Frontal cortex (tissue), 4 donors: ENCODE measurements around the gene FRY. TPM values are rescaled to one million over a fixed set of nuclear protein-coding genes. Genes with fewer than 3 reads are reported as not detected.
"Not testable (repeated sequence)": the region's sequence is repeated elsewhere in the genome, so short reads cannot be mapped to it uniquely, and the experiment has no call there.

ENCODE experiments used
- DNase-seq, 2 donors: peaks; one replicate each; pipeline ENCODE4 v3.0.0; 2012; ENCODE audit warnings: low spot score in 2 of 2
- FAIRE-seq: peaks from 2 replicates; lab custom pipeline; 2012; peaks lifted over from hg19 to GRCh38; lab: Jason Lieb, UNC
- total RNA-seq: library from RNA; depleted of rRNA; stranded (reverse); fragments of >200 nt; gene quantifications from one replicate; pipeline ENCODE4 v1.2.3, GENCODE V29; 2014
- donor health status: control.
- donor health status: control.
- donor health status: control.

The FRY gene
- total RNA-seq, 1 donor from 2014 or later: 55.4 TPM

GRCh38 chr13:32038343-32038742, 6.8 kb downstream of the FRY start:
- DNase-seq (no peak), FAIRE-seq (no peak)

GRCh38 chr13:32039056-32039455, 7.5 kb downstream of the FRY start:
- no peak for DNase-seq
- no peak for FAIRE-seq

DNA sequence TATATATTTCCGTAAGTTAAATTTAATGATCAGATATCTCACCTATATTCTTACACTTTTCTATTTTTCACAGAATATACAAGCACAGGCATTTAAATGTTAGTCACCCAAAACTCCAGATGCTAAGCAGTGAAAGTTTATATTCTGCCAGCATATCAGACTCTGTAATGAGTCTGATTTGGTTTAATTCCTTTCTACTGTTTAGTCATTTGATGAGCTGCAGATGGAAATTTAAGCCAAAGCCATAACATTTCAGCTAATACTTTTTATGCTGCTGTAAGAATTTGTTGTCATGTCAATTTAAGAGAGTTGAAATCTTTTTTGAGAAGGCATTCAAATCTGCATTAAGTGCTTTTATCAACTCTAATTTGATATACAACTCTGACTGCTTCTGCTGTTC, 8.0 kb downstream of the FRY start:
- DNase-seq (no peak), FAIRE-seq (no peak)

GRCh38 chr13:32040052-32040642, 8.6 kb downstream of the FRY start:
- FAIRE-seq (no peak), DNase-seq (no peak)

- DNase-seq (no peak), FAIRE-seq (no peak)
Observed at GRCh38 chr13:32040689-32041088, 9.1 kb downstream of the FRY start.

- FAIRE-seq (no peak), DNase-seq (no peak)
Observed at GRCh38 chr13:32041429-32041828, 9.9 kb downstream of the FRY start.

GRCh38 chr13:32042551-32042950, 11.0 kb downstream of the FRY start:
- DNase-seq (no peak), FAIRE-seq (no peak)

DNA sequence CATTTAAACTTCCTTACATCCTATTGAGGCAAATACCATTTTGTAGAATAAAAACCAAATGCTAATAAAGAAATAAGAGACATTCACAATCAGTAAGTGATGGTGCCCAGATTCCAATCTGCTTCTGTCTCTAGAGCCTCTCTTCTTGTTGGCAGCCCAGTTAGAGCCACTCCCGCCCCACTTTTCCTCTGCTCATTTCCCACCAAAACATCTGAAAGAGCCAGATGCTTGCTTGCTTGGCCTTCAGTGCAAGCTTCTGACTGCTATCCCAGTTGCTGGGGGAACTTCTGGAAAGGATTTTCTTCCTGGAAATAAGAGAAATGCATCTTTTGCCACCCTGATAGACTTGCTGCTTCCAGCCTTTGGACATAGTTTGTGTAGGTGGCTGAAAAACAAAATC, 12.9 kb downstream of the FRY start:
- no peak for FAIRE-seq
- DNase-seq: no peak

GRCh38 chr13:32045537-32045936, 14.0 kb downstream of the FRY start:
- FAIRE-seq (no peak), DNase-seq (no peak)

DNA sequence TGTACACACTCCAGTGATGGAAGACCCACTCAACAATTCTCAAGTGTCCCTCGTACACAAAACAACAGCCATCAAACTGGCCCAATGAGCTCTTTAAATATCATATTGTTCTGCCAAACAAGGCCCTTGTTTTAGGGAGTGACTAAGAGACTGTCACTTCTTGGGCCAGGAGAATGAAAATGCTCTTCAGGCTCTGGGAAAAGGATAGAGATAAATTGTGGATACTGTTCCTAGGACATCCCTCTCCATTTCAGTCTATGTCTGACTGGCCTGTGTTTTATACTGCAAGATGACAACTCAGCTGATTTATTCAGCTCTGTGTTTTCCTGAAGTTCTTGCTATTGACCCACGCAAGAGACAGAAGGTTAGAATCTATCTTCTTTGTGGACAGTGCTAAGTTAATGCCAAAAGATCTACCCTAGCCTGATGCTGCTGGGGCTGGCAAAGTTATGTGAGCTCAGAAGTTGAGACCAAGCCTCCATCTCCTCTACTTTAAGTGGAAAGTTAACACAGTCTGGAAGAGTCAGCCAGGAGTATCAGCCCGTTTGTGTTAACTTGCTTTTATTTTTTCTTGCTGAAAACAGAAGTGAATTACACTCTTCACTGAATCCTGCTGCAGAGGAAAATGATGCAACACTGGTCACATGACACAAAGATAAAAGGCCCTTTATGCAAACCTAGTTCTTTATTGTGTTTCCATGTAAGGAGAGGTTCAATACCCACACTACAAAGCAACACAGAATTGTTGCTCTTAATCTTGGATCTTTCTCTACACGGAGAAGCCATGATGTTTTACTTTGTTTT, 14.6 kb downstream of the FRY start:
- FAIRE-seq (no peak), DNase-seq (no peak)

DNA sequence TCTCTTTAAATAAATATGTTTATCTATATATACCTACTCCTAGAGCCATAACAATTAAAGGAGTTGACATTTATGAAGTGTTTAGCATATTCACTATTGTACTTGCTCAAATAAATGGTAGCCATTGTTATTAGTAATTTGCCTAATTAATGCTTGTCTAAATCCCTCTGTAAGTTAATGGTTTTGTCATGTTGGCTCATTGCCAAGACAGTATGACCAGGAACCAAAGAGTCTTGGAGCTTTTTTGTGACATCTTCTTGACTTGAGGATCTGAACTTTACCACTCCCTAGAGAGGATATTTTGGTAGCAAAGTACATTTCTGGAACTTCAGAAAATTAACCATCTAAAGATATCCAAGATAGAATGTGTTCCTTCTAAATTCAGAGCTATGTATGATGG, 15.5 kb downstream of the FRY start:
- DNase-seq: no peak
- no peak for FAIRE-seq

DNA sequence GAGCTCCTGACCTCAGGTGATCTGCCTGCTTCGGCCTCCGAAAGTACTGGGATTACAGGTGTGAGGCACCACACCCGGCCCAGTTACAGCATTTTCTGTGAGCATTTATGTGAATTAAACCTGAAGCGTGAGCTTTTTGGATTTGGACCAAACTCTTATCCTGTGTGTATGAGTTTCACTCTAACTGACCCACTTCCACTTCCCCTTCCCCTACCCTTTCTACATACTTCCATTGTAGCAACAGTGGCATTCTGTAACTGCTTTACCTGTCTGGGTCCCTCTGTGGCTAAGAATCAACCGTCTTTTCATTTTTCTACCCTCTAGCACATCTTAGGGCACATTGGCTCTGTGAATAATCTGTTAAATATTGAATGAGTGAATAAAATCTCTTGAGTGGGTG, 16.2 kb downstream of the FRY start:
- FAIRE-seq: no peak
- no peak for DNase-seq

DNA sequence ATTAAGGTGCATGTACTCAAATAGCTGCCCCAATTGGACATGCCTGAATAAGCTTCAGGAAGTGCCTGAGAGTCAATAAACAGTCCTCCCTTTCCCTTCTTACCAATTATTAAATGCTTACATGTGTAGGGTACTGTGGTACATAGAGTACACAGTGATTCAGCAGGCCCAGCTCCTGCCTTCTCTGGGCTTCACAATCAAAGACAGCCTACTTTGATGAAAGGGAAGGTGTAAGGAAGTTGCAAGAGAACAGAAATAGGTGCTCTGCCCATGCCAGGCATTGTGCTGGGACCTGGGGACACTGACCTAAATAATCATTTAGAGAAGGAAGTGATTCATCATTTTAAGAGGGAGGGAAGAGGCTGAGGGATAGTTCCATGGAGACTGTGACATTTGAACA, 17.2 kb downstream of the FRY start:
- DNase-seq (no peak), FAIRE-seq (no peak)

DNA sequence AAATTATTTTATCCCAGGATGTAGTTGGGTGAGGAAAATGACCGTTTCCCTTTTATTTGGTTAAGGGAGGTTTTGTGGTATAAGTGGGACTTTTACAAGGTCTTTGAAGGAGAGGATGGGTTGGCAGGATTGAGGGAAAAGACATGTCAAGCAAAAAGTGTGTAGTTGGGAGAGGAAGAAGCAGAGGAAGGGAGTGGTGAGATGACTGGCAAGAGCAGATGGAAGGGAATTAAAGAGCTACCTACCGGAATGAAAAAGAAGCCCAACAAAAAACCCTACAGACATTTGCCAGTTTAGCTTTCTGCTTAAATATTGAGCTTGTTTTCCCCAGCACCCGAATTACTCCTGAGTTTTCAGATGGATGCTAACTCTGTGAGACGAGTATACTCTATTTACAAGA, 19.6 kb downstream of the FRY start:
- DNase-seq (no peak), FAIRE-seq (no peak)

- FAIRE-seq (no peak), DNase-seq (no peak)
Observed at GRCh38 chr13:32056316-32056715, 24.7 kb downstream of the FRY start.

GRCh38 chr13:32057325-32057724, 25.8 kb downstream of the FRY start:
- DNase-seq, FAIRE-seq: not testable (repeated sequence)

- no peak for FAIRE-seq
- no peak for DNase-seq
Observed at GRCh38 chr13:32059511-32059984, 28.0 kb downstream of the FRY start.

GRCh38 chr13:32060401-32060878, 28.9 kb downstream of the FRY start:
- FAIRE-seq: no peak
- no peak for DNase-seq

DNA sequence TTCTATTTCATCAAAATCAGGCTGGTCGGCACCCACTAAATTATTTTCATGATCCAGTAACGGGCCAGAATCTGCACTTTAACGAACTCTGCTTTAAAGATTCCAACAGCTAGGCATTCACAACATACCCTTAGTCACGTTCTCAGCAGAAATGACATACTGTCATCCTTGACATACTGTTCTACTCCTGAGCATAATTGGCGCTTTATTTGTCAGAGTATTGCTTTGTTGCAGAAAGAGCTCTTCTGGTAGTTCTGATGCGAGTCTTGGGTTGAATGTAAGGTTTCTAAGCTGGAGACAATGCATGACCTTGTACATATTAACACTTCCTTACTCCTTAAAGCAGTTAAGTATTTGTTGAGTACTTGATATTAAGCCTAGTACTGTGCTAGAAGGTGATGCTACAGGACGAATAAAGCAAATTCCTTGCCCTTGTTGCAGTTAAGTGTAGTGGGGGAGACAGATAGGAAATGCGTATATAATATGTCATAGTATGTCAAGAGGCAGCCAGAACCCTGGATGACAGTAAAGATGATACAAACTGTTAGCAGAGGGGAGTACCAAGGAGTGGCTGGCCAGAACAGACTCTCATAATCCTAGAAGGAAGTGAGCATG, 32.2 kb downstream of the FRY start:
- FAIRE-seq: no peak
- no peak for DNase-seq

DNA sequence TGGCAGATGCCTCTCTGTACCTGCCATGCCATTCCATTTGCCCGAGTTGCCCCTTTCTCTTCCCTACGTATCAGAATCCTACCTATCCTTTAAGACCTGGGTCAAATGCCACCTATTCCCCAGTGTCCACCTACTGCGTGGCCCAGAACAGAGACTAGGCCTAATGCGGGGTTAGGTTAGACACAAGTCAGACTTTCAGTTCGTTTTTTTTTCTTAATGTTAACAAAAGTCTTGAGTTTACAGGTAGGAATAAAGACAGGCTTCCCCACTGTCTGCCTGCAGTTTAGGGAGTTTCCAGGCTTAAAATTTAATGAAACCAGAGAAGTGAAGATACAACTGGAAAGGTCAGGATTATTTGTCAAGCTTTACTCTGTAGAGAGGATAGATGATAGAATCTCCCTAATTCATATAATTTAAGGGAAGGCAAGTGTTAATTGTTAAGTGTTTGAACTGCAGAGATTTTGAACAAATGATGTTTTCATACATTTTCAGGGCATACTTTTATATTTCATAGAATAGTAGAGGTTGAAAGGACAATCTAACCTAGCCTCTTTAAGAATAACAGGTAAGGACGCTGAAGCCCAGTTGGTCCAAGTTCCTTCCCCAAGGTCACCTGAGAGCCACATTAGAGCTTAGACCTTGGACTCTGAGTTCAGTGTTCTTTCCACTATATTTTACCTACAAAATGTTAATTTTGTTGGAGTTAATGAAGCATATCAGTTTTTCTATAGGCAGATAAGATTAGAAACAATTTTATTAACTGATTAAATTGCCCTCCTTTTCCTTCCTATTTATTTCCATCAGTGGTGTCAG, 35.8 kb downstream of the FRY start:
- FAIRE-seq (no peak), DNase-seq (no peak)
